ENCODE measurements around the gene SLC6A8. TPM values are rescaled to one million over a fixed set of nuclear protein-coding genes. Genes with fewer than 3 reads are reported as not detected.
"Not testable (repeated sequence)": the region's sequence is repeated elsewhere in the genome, so short reads cannot be mapped to it uniquely, and the experiment has no call there.

Gene SLC6A8
- polyA plus RNA-seq, 1 donor, result 139 TPM

DNA sequence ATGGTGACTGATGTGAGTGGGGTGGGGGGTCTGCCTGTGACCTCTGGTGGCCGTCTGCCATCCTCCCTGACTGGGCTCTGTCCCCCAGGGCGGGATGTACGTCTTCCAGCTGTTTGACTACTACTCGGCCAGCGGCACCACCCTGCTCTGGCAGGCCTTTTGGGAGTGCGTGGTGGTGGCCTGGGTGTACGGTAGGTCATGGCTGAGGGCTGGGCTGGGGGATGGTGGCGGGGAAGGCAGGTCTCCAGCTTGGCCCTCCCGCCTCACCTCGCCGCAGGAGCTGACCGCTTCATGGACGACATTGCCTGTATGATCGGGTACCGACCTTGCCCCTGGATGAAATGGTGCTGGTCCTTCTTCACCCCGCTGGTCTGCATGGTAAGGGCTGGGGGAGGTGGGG, 6.5 kb downstream of the SLC6A8 start:
- H3K4me3 ChIP-seq (ENCODE audit: low read length); H3K27me3 ChIP-seq (ENCODE audit: control insufficient read depth, insufficient read depth, low read length); H3K9me3 ChIP-seq (ENCODE audit: control insufficient read depth, low read depth, low read length); DNase-seq; H3K27ac ChIP-seq (ENCODE audit: low read length): not testable (repeated sequence)
- H3K4me1 ChIP-seq (ENCODE audit: control insufficient read depth, insufficient read depth, low read length), result peaks cover 18% of the 10 kb centered on the region
- WGBS (ENCODE audit: insufficient coverage, low lambda C conversion rate), result no CpG with 5 or more reads among the region's 16 CpGs
- H3K36me3 ChIP-seq (ENCODE audit: control insufficient read depth, insufficient read depth, low read length), result peaks cover 25% of the 10 kb centered on the region

- Histone ChIP-seq H3K9me3 (ENCODE audit: control insufficient read depth, low read depth, low read length) (no peaks in the 10 kb centered on the region), H3K27me3 (ENCODE audit: control insufficient read depth, insufficient read depth, low read length) (no peaks in the 10 kb centered on the region), H3K4me3 (ENCODE audit: low read length) (no peak overlapping the region), H3K4me1 (ENCODE audit: control insufficient read depth, insufficient read depth, low read length) (peaks cover 23% of the 10 kb centered on the region), H3K36me3 (ENCODE audit: control insufficient read depth, insufficient read depth, low read length) (peaks cover 23% of the 10 kb centered on the region), H3K27ac (ENCODE audit: low read length) (no peak overlapping the region)
- DNase-seq, result peak in 1 of 2 donors; percentile 30
- no CpG with 5 or more reads among the region's 23 CpGs for WGBS (ENCODE audit: insufficient coverage, low lambda C conversion rate)
Observed at GRCh38 chrX:153694687-153695270, 7.1 kb downstream of the SLC6A8 start.

- Histone ChIP-seq H3K4me3 (ENCODE audit: low read length) (no peak overlapping the region), H3K36me3 (ENCODE audit: control insufficient read depth, insufficient read depth, low read length) (peaks cover 18% of the 10 kb centered on the region), H3K27me3 (ENCODE audit: control insufficient read depth, insufficient read depth, low read length) (no peaks in the 10 kb centered on the region), H3K27ac (ENCODE audit: low read length) (no peak overlapping the region), H3K4me1 (ENCODE audit: control insufficient read depth, insufficient read depth, low read length) (peaks cover 27% of the 10 kb centered on the region), H3K9me3 (ENCODE audit: control insufficient read depth, low read depth, low read length) (no peaks in the 10 kb centered on the region)
- no CpG with 5 or more reads among the region's 15 CpGs for WGBS (ENCODE audit: insufficient coverage, low lambda C conversion rate)
- no peak for DNase-seq
Observed at GRCh38 chrX:153696100-153696499, 8.4 kb downstream of the SLC6A8 start.

GRCh38 chrX:153696538-153696937, 8.8 kb downstream of the SLC6A8 start:
- not testable (repeated sequence) for H3K27me3 ChIP-seq (ENCODE audit: control insufficient read depth, insufficient read depth, low read length); DNase-seq; H3K4me3 ChIP-seq (ENCODE audit: low read length); H3K9me3 ChIP-seq (ENCODE audit: control insufficient read depth, low read depth, low read length); H3K27ac ChIP-seq (ENCODE audit: low read length)
- peaks cover 22% of the 10 kb centered on the region for H3K36me3 ChIP-seq (ENCODE audit: control insufficient read depth, insufficient read depth, low read length)
- H3K4me1 ChIP-seq (ENCODE audit: control insufficient read depth, insufficient read depth, low read length), result peaks cover 27% of the 10 kb centered on the region
- WGBS (ENCODE audit: insufficient coverage, low lambda C conversion rate), result no CpG with 5 or more reads among the region's 10 CpGs

DNA sequence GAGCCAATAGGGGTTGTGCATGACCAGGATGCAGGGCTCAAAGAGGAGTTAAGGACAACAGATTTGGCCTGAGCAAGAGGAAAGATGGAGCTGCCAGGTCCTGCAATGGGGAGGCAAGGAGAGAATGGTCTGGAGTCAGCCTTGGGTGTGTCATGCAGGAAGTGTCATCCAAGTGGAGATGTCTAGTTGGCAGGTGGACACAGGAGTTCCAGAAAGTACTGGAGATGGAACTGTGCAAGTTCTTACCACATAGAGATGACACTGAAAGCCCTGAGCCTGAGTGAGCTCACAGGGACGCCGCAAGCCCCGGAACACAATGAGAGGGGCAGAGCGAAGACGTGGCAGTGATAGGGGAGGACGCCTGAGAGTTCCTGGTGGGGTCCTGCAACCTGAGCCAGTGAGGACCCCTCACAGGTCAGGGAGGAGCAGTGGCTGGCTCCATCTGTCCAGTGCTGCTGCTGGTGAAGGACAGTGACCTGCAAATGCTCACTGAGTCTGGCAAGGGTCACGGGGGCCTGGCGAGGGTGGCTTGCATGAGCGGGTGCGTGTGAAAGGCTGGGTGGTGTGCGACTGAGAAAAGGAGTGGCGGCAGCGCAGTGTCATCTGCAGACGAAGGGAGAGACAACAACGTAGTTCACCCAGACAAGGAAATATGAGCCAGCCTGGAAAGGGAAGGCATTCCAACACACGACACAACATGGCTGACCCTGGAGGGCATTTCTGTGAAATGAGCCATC, 9.4 kb downstream of the SLC6A8 start:
- H3K36me3 ChIP-seq (ENCODE audit: control insufficient read depth, insufficient read depth, low read length), result peaks cover 27% of the 10 kb centered on the region
- not testable (repeated sequence) for H3K27me3 ChIP-seq (ENCODE audit: control insufficient read depth, insufficient read depth, low read length); H3K9me3 ChIP-seq (ENCODE audit: control insufficient read depth, low read depth, low read length); DNase-seq; H3K27ac ChIP-seq (ENCODE audit: low read length); H3K4me3 ChIP-seq (ENCODE audit: low read length)
- peaks cover 27% of the 10 kb centered on the region for H3K4me1 ChIP-seq (ENCODE audit: control insufficient read depth, insufficient read depth, low read length)
- WGBS (ENCODE audit: insufficient coverage, low lambda C conversion rate), result 90% methylated on average over 2 of the region's 16 CpGs

GRCh38 chrX:153697924-153698865, 10.5 kb downstream of the SLC6A8 start:
- Histone ChIP-seq H3K9me3 (ENCODE audit: control insufficient read depth, low read depth, low read length) (no peaks in the 10 kb centered on the region), H3K4me1 (ENCODE audit: control insufficient read depth, insufficient read depth, low read length) (peaks cover 27% of the 10 kb centered on the region), H3K4me3 (ENCODE audit: low read length) (no peak overlapping the region), H3K36me3 (ENCODE audit: control insufficient read depth, insufficient read depth, low read length) (peaks cover 29% of the 10 kb centered on the region), H3K27me3 (ENCODE audit: control insufficient read depth, insufficient read depth, low read length) (no peaks in the 10 kb centered on the region), H3K27ac (ENCODE audit: low read length) (peak overlapping the region; percentile 90)
- no CpG with 5 or more reads among the region's 16 CpGs for WGBS (ENCODE audit: insufficient coverage, low lambda C conversion rate)
- DNase-seq, result no peak

GRCh38 chrX:153699210-153699783, 11.6 kb downstream of the SLC6A8 start:
- H3K27ac ChIP-seq (ENCODE audit: low read length), result peak overlapping the region; percentile 90
- not testable (repeated sequence) for H3K27me3 ChIP-seq (ENCODE audit: control insufficient read depth, insufficient read depth, low read length); H3K4me3 ChIP-seq (ENCODE audit: low read length); H3K9me3 ChIP-seq (ENCODE audit: control insufficient read depth, low read depth, low read length)
- peaks cover 36% of the 10 kb centered on the region for H3K4me1 ChIP-seq (ENCODE audit: control insufficient read depth, insufficient read depth, low read length)
- peaks cover 38% of the 10 kb centered on the region for H3K36me3 ChIP-seq (ENCODE audit: control insufficient read depth, insufficient read depth, low read length)
- DNase-seq, result peak; percentile 85 to 90
- no CpG with 5 or more reads among the region's 16 CpGs for WGBS (ENCODE audit: insufficient coverage, low lambda C conversion rate)

GRCh38 chrX:153699784-153700371, 12.2 kb downstream of the SLC6A8 start:
- H3K4me3 ChIP-seq (ENCODE audit: low read length); DNase-seq; H3K27me3 ChIP-seq (ENCODE audit: control insufficient read depth, insufficient read depth, low read length); H3K9me3 ChIP-seq (ENCODE audit: control insufficient read depth, low read depth, low read length): not testable (repeated sequence)
- peaks cover 41% of the 10 kb centered on the region for H3K36me3 ChIP-seq (ENCODE audit: control insufficient read depth, insufficient read depth, low read length)
- H3K4me1 ChIP-seq (ENCODE audit: control insufficient read depth, insufficient read depth, low read length), result peaks cover 36% of the 10 kb centered on the region
- WGBS (ENCODE audit: insufficient coverage, low lambda C conversion rate), result no CpG with 5 or more reads among the region's 18 CpGs
- H3K27ac ChIP-seq (ENCODE audit: low read length), result peak overlapping the region; percentile 90

GRCh38 chrX:153700376-153700945, 12.7 kb downstream of the SLC6A8 start:
- Histone ChIP-seq H3K27ac (ENCODE audit: low read length) (peak overlapping the region; percentile 90), H3K4me1 (ENCODE audit: control insufficient read depth, insufficient read depth, low read length) (peaks cover 36% of the 10 kb centered on the region), H3K27me3 (ENCODE audit: control insufficient read depth, insufficient read depth, low read length) (no peaks in the 10 kb centered on the region), H3K4me3 (ENCODE audit: low read length) (no peak overlapping the region), H3K36me3 (ENCODE audit: control insufficient read depth, insufficient read depth, low read length) (peaks cover 39% of the 10 kb centered on the region), H3K9me3 (ENCODE audit: control insufficient read depth, low read depth, low read length) (no peaks in the 10 kb centered on the region)
- DNase-seq, result peak in 1 of 2 donors; percentile 43
- no CpG with 5 or more reads among the region's 15 CpGs for WGBS (ENCODE audit: insufficient coverage, low lambda C conversion rate)
